ENCODE data around the gene GZMM.

GZMM gene

DNA sequence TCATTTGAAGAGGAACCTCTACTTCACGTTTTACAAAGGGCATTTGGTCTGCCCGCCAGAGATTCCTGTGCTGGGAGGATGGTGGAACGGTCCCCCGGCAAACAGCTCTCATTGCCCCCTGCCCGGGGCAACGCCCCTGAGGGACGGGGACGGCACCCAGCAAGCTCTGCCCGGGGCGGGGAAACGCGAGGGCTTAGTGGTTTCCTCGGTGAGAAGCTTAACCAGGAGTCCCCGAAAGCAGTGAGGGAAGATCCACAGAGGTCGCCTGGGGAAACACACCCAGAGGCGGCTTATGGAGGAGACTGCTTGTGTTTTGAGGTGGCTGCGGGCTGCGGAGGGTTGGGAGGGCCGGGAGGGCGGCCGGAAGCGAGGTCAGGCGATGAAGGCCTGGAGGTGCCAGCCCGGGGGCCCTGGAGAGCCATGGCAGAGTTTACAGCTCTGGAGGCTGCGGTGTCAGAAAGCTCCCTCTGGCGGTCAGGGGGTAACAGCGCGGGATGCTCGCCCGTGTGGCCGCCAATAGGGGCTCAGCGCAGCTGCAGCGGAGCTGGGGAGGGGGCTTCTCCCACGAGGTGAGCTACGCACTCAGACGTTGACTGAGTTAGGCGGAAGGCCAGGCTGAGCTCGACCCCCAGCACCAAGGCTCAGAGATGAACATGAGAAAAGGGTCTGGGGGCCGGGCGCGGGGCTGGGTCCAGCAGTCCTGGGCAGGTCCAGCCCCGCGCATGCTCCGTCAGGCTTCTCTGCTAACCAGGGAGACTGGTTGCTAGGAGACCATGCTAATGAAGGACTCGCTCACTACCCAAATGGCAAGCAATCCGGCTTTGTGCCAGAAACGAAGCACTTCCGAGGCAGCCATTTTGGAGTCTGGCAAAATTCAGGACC lies 37.2 kb upstream of the GZMM start:
- H3K4me3 ChIP-seq (ENCODE audit: low read depth, low read length), result peak overlapping the region; percentile 87
- TF ChIP-seq, protein P1, sequence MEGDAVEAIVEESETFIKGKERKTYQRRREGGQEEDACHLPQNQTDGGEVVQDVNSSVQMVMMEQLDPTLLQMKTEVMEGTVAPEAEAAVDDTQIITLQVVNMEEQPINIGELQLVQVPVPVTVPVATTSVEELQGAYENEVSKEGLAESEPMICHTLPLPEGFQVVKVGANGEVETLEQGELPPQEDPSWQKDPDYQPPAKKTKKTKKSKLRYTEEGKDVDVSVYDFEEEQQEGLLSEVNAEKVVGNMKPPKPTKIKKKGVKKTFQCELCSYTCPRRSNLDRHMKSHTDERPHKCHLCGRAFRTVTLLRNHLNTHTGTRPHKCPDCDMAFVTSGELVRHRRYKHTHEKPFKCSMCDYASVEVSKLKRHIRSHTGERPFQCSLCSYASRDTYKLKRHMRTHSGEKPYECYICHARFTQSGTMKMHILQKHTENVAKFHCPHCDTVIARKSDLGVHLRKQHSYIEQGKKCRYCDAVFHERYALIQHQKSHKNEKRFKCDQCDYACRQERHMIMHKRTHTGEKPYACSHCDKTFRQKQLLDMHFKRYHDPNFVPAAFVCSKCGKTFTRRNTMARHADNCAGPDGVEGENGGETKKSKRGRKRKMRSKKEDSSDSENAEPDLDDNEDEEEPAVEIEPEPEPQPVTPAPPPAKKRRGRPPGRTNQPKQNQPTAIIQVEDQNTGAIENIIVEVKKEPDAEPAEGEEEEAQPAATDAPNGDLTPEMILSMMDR (IDR thresholded peaks at IDR 0.05; ENCODE audit: low read depth, low read length, missing control alignments), result peak; percentile 94
- in situ Hi-C loops (cut with HindIII; ENCODE audit: low sequenced_read_pairs), result no loop called here
- DNase-seq (ENCODE audit: low read depth), result peak; percentile 100

DNA sequence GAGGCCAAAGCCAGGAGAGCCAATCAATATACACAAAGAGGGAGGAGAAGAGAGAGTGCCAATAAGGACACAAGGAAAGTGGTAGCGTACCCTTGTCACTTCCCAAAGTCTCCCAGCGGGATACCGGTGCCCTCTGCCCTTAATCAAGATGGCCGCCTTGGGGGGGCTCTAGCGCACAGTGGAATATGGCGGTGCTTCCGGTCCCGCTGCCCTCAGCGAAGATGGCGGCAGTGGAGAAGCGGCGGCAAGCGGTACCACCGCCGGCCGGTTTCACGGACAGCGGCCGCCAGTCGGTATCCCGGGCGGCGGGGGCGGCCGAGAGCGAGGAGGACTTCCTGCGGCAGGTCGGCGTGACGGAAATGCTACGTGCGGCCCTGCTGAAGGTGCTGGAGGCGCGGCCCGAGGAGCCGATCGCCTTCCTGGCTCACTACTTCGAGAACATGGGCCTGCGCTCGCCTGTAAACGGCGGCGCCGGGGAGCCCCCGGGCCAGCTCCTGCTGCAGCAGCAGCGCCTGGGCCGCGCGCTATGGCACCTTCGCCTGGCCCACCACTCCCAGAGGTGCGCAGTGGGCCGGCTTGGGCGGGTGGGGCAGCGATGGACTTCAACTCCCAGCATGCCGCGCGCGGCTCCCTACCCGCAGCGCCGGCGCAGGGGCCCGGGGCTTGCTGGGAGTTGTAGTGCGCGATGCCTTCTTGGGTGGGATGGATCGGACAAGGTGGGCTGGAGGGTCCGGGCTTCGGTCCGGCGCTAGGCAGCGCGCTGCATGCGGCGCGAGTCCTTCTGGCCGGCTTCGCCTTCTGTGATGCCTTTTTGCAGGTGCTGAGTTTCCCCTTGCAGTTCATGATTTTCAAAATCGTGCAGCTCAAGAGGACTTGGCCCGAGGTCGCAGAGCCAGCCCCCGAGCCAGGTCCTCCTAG lies 36.3 kb upstream of the GZMM start, which contains the start of gene TPGS1:
TSS of gene TPGS1 (plus strand) at position 212 of the 918 bp plus-strand sequence. CDS start at position 222, 10 bp downstream.
- in situ Hi-C loops (cut with HindIII; ENCODE audit: low sequenced_read_pairs), result no loop called here

DNA sequence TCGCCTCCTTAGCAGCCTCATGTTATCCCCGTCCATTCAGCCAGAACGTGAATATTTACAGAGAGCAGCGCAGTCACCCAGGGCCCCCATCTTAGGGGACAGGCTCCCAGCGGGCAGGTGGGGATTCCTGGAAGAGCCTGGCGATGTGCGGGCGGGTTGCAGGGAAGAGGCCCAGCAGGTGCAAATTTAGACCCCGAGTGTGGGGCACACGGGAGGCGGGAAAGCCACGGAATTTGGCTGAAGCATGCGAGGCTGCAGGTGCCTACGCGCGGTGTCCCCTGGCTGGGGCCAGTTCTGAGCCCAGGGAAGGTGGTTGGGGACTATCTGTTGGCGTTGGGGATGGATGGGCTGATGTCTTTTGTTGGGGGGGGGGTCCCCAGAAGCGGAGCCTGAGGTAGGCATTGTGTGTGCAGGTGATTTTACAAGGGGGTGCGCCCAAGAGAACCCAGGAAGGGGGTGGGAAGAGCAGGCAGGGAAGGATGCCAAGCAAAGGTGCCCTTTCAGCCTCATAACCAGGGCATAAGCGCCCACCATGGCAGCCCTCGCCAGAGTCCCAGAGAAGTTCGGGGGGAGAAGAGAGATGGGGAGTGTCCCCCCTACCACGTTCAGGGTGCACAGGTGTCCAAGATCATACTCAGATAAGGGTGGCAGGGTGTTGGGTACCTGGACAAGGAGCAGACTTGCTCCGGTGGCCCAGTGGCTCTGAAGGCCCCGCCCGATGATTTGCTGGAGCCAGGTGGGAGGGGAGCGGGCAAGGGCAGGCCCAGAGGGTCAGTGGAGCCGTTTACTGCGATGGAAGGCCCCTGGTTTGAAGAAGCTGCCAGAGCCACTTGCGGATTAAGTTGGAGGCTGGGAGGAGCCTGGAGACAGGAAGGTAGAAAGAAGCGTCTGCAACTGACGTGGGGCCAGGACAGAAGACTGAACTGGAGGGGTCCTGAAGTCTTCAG lies 35.4 kb upstream of the GZMM start:
- H3K4me3 ChIP-seq (ENCODE audit: low read depth, low read length), result peak overlapping the region; percentile 87
- TF ChIP-seq, protein P1 (IDR thresholded peaks at IDR 0.05; ENCODE audit: low read depth, low read length, missing control alignments), result no peak
- in situ Hi-C loops (cut with HindIII; ENCODE audit: low sequenced_read_pairs), result no loop called here
- DNase-seq (ENCODE audit: low read depth), result no peak

More for the DNA sequence above, 36.3 kb upstream of the GZMM start, which contains the start of gene TPGS1:
- no peak for DNase-seq (ENCODE audit: low read depth)
- TF ChIP-seq, protein P1 (IDR thresholded peaks at IDR 0.05; ENCODE audit: low read depth, low read length, missing control alignments), result no peak
- peak within 1 kb of the TSS; percentile 87 for H3K4me3 ChIP-seq (ENCODE audit: low read depth, low read length)

DNA sequence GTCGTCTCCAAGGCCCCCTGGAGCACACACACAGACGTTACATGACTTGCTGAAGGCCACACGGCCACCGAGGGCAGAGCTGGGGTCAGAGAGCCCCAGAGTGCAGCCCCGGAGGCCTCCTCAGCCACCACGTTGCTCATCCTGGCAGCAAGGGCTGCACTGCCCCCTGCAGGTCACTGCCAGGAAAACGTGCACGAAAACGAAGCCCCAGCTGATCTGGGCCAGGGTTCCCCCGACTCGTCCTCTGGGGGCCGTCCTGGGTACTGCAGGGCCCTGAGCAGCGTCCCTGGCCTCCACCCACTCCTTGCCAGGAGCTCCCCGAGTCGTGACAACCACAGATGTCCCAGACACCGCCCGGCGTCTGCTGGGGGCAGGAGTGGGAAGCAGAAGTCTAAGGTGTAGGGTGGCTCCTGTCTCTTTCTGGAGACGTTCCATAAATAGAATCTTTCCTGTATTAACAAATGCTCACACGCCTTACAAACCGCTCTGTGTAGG lies 33.2 kb upstream of the GZMM start:
- in situ Hi-C loops (cut with HindIII; ENCODE audit: low sequenced_read_pairs), result no loop called here
- TF ChIP-seq, protein P1 (IDR thresholded peaks at IDR 0.05; ENCODE audit: low read depth, low read length, missing control alignments), result peak; percentile 98
- DNase-seq (ENCODE audit: low read depth), result no peak
- H3K4me3 ChIP-seq (ENCODE audit: low read depth, low read length), result no peak overlapping the region

DNA sequence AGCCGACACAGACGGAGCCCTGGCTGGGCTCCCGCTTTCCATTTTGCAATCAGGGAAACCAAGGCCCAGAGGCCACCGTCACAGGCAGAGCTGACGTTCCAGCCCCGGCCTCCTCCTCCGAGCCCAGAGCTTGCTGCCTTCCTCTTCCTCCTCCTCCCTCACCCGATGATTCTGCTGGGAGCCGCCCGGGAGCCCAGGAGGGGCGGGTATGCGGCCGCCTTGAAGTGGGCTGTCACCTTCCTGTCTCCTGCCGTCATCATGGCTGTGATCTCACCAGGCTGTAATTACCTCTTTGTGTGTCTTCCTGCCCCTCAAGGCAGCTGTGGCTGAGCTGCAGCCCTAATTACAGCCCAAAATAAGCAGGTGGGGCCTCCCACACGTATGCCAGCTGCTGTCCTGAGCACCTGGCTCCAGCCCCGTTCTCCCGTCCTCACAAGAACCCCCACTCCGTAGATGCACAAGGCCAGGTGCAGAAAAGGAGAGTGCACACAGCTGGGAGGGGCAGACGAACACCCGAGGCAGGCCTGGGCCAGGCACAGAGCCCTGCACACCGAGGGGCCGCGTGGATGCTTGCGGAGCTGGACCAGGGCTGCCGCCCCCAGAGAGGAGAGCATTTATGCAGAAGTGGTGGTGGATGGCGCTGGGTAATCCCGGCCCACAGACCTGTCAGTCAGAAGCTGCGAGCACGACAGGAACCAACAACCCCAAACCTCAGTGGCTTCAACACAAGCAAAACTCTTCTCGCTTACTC lies 32.6 kb upstream of the GZMM start:
- TF ChIP-seq, protein P1 (IDR thresholded peaks at IDR 0.05; ENCODE audit: low read depth, low read length, missing control alignments), result no peak
- DNase-seq (ENCODE audit: low read depth), result no peak
- in situ Hi-C loops (cut with HindIII; ENCODE audit: low sequenced_read_pairs), result no loop called here
- H3K4me3 ChIP-seq (ENCODE audit: low read depth, low read length), result no peak overlapping the region
